ENCODE measurements around the gene PAX2.

PAX2 gene

DNA sequence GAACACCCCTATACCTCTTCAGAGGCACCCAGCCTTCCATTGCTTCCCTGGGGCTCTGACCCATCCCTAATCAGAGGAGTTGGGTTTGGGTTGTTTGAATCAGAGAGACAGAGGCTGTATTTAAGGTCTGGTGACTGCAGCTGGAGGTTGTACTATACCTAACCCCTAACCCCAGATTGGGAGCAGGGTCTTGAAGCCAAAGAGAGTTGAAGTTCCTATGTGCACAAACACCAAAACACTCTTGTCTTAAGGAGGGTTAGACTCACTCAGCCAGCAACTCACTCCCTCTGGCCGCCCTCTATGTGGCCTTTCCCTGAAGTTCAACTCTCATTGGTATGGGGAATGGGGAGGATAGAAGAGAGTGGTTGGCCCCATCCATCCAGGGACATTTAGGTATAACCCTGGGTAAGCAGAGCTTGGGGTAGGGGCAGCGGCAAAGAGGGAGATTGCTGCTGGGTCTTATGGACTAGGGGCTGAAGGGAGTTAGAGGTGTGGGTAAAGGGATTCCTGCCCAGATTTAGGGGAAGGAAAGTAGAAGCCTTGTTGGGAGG is 80.0 kb downstream of the PAX2 start:
- no peak for DNase-seq

DNA sequence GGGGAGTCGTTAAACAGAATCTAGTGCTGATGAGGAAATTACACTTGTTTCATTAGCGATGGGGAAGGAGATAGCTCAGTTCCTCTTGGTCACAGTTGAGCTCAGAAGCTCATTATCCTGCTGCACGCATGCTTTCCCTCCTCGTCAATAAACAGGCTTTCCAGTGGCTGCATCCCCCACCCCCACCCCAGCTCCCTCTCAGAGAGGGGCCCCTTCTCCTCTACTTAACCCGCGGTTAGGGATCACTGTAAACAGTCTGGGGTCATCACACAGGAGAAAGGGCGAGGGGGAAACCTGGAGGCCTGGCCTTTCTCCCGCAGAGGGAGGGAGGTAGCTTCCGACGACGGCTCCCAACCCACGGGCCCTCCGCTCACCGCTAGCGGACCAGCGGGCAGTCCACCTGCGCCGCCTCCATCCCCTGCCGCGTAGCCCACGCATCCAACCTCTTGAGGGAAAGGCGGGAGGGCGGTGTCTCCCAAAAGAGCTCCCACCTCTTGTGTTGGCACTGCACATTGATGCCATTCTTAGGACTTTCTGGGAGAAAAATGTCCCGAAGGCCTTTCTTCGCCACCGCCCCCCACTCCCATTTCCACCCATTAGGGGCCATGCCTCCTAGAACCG is 80.8 kb downstream of the PAX2 start:
- no peak for DNase-seq

DNA sequence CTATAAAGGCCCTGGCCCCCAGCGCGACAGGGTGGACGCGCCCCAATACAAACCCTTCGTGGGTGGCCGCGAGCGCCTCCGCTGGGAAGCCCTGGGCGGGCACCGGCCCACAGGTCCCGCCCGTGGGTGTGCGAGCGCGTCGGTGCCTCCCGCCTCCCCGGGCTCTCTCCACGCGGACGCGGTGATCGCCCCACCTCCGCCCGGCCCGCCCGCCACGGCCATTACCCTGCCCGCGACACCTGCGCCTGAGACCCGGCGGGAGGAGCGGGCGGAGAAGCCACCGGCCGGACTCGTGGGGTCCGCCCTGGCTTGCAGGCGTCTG is 81.2 kb downstream of the PAX2 start:
- no peak for DNase-seq

DNA sequence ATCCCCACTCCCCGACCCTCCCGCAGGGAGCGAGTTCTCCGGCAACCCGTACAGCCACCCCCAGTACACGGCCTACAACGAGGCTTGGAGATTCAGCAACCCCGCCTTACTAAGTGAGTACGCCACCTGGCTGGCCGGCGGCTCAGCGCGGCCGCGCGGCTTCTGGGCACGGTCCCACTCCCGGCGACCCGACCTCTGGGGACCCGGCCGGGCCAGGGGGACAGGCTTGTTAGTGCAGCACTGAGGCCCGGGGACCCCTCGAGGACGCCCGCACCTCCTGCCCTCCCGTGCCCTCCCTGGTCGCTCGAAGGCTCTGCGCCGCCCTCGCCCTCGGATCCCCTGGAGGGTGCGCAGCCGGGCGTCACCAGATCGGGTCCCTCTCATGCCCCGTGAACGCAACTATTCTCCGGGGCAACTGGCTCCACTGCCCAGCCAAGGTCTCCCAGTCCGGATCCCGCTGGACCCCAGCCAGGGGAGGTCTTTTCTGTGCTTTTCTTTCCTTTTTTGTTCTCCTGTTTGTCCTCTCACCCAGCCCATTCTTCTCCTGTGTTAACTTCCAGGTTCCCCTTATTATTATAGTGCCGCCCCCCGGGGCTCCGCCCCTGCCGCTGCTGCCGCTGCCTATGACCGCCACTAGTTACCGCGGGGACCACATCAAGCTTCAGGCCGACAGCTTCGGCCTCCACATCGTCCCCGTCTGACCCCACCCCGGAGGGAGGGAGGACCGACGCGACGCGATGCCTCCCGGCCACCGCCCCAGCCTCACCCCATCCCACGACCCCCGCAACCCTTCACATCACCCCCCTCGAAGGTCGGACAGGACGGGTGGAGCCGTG is 81.8 kb downstream of the PAX2 start:
- DNase-seq, result peak in 1 of 2 donors; percentile 27

DNA sequence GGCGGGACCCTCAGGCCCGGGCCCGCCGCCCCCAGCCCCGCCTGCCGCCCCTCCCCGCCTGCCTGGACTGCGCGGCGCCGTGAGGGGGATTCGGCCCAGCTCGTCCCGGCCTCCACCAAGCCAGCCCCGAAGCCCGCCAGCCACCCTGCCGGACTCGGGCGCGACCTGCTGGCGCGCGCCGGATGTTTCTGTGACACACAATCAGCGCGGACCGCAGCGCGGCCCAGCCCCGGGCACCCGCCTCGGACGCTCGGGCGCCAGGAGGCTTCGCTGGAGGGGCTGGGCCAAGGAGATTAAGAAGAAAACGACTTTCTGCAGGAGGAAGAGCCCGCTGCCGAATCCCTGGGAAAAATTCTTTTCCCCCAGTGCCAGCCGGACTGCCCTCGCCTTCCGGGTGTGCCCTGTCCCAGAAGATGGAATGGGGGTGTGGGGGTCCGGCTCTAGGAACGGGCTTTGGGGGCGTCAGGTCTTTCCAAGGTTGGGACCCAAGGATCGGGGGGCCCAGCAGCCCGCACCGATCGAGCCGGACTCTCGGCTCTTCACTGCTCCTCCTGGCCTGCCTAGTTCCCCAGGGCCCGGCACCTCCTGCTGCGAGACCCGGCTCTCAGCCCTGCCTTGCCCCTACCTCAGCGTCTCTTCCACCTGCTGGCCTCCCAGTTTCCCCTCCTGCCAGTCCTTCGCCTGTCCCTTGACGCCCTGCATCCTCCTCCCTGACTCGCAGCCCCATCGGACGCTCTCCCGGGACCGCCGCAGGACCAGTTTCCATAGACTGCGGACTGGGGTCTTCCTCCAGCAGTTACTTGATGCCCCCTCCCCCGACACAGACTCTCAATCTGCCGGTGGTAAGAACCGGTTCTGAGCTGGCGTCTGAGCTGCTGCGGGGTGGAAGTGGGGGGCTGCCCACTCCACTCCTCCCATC is 82.7 kb downstream of the PAX2 start:
- DNase-seq, result peak in 1 of 2 donors; percentile 30

DNA sequence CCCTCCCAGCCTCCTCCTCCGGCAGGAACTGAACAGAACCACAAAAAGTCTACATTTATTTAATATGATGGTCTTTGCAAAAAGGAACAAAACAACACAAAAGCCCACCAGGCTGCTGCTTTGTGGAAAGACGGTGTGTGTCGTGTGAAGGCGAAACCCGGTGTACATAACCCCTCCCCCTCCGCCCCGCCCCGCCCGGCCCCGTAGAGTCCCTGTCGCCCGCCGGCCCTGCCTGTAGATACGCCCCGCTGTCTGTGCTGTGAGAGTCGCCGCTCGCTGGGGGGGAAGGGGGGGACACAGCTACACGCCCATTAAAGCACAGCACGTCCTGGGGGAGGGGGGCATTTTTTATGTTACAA is 83.3 kb downstream of the PAX2 start:
- DNase-seq, result peak; percentile 16 to 33

DNA sequence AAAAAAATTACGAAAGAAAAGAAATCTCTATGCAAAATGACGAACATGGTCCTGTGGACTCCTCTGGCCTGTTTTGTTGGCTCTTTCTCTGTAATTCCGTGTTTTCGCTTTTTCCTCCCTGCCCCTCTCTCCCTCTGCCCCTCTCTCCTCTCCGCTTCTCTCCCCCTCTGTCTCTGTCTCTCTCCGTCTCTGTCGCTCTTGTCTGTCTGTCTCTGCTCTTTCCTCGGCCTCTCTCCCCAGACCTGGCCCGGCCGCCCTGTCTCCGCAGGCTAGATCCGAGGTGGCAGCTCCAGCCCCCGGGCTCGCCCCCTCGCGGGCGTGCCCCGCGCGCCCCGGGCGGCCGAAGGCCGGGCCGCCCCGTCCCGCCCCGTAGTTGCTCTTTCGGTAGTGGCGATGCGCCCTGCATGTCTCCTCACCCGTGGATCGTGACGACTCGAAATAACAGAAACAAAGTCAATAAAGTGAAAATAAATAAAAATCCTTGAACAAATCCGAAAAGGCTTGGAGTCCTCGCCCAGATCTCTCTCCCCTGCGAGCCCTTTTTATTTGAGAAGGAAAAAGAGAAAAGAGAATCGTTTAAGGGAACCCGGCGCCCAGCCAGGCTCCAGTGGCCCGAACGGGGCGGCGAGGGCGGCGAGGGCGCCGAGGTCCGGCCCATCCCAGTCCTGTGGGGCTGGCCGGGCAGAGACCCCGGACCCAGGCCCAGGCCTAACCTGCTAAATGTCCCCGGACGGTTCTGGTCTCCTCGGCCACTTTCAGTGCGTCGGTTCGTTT is 83.9 kb downstream of the PAX2 start:
- no peak for DNase-seq

DNA sequence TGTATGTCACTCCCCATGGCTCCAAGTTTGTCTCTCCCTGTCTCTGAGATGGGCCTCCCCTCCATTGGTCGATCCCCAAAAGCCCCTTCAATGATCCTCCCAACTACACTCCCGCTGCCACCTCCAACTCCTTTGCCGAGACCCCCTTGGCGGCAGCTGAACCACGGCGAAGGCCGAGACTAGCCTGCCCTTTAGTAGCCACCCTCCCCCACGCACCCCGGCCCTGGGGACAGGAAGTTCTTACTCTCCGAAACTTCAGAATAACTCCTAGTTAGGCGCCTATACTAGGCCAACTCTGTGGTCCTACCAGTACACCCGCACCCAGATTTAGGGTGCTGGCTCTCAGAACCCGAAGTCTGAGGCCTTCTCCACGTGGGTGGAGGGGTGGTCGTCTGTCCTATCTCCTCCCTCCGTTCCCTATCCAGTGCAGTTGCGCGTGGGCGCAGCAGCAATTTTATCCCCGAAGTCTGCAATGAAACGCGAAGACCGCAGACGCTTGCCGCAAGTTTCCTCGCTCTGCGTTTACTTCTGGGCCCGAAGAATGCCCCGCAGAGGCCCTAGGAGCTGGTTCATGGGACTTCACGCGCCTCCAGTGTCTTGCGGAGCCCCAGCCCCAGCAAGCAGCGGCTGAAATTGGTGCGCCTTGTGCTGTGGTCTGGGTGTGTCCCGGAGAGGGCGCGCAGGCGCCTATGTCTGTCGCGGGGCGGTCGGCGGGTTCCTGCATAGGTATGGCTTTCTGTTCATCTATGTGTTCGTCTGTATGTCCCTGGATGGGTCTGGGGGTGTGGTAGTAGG is 84.7 kb downstream of the PAX2 start:
- DNase-seq, result no peak

DNA sequence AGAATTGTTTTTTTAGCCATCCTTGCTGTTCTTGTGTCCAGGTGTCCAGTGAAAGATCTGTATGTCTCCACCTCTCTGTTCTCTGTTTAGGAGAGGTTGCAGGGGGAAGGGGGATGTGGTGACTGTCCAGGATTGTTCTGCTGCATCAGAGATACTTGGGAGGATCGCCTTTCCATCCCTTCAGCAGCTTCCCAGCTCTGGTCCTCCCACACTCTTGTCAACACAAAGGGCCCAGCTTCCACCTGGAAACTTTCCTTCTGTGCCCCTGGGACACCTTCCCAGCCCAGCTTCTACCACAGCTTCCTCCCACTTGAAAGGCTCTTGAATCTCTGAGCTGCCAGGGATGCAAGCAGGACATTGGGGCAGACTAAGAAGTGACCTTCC is 85.3 kb downstream of the PAX2 start:
- DNase-seq, result no peak

DNA sequence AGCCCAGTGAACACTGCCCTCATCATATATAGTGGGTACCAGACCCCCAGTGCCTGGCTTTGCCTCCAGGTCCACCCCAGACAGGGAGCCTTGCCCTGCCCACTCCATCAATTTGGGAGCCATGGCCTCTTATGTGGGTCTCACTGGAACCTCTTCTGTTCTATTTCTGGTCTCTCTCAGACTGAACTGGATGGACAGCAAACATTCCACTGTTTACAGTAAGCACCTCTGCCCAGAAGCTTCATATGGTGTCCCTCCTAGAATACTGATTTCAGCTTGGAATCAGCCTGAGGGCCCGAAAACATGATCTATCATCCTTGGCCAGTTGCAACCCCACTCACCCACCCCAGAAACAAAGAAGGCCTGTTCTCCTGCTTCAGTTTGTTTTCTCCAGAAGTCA is 86.4 kb downstream of the PAX2 start:
- no peak for DNase-seq

DNA sequence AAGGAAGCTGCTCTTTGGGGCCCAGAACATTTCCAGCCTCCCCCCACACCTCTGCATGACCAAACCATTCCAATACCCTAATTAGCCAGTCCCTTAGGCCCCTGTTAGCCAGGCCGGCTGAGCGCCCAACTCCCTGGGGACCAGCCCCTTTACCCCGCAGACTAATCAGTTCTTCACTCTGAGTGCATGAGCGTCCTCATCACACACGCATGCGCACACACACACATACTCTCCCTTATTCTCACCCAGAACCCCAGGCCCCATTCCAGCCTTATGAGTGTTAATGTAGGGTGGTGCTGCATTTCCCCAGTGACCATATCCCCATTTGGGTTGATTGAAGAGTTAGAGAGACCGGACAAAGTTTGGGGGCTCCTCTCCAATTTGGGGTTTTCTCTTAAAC is 90.4 kb downstream of the PAX2 start:
- DNase-seq, result no peak

DNA sequence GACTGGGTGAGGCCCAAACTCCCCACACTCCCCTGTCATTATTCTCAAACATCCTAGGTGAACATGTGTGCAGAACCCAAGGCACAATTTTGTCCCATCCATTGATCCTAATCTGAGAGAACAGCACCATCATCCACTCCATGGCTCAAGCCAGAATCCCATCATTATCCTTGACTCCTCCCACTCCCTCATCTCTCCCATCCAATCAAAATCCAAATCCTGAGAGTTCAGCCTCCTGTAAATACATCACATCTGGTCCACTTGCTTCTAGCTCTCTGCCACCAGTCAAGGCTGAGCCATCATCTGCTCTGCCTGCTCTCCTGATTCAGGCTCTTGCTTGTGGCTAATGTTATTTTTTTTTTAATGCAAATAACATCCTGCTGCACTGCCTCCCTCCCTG is 91.5 kb downstream of the PAX2 start:
- no peak for DNase-seq

DNA sequence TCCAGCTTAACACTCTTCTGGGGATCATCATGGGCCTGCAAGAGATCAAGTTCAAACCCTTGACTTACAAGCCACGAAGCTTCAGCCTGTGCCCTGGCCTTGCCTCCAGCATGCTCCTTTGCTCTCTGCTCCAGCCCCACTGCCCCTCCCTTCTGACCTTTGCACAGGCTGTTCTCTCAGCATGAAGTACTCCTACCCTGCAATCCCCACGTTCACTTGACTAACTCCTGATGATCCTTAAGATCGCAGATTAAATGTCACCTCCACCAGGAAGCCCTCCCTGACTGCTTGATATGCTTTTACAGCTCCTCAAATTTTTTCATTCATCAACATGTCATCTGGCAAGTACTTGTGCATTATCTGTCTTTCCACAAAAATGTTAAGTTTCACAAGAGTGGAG is 91.9 kb downstream of the PAX2 start:
- no peak for DNase-seq

DNA sequence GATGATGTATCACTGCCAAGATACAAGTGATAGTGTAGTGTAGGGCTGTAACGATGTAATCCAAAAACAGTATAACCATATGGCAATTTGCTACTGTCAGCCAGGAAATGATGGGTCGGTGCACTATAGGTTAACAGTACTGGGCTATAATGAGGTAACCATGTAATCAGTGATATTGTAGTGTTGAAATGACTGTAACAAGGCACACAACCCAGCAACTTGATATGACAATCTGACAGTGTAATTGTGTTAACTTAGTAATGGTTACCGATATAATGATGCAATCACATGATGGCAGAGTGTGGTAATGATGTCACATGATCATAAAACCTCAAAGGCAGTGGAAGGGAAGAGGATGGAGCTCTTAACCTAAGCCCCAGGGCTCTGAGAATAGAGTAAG is 93.6 kb downstream of the PAX2 start:
- no peak for DNase-seq

DNA sequence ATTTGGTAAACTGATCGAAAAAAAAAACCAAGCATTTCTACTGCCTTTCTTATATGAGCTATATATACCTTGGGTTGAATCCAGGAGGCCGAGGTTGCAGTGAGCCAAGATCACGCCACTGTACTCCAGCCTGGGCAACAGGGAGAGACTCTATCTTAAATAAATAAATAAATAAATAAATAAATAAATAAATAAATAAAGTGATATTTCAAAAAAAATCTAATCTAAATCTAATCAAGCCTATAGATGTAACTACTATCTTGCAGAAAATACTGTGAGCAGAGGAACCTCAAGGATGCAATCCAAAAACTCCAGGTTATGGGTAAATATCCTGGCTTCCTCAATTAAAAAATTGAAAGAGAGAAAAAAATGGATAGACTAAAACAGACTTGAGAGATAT is 96.1 kb downstream of the PAX2 start:
- no peak for DNase-seq

DNA sequence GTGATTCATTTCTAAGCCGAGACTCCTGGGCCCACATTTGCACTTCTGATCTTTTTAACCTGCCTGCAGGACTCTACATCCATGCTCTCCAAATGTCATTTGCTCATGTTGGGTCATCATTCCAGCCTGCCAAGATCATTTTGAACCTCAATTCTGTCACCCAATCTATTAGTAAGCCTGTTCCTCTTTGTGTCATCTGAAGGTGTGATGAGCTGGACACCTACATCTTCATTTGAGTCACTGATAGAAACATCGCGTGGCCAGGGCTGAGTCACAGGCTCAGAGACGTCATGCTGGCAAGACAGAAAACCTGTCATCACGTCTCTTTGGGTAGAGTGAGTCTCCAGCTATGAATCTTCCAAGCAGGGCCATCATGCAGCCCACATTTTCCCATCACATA is 102.1 kb downstream of the PAX2 start:
- DNase-seq, result no peak

DNA sequence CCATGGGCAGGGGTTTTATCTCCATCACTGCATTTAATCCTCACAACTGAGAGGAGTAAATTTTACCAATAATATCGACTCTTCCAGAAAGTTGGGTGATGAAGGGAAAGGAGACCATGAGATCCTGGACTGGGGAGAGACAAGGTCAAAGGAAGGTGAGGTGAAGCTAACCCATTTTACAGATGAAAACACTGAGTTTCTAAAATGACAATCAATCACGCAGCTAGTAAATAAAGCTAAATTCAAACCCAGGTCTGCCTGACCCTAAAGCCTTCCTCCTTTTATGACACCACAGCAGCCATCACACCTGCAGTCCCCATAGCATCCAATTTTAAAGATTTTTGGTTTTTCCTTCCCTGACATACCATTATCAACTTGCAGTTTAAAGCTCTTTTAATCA is 103.4 kb downstream of the PAX2 start:
- no peak for DNase-seq

DNA sequence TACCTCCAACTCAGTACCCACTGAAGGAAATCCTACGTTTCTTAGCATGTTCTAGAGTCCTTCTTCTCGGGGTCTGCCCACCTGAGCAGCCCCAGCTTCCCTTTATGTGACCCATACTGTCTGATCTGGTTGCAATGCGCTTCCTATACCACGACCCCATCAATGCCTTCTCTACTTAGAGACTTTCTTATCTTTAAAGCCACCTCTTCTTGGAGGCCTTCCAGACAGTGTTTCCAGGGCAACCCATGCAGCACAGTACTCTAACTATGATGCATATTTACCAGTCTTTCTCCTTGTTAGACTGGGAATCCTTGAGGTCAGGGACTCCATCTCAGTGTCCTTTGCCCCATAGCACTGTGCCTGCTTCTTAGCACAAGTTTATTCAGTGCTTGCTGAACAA is 112.9 kb downstream of the PAX2 start:
- DNase-seq, result no peak

DNA sequence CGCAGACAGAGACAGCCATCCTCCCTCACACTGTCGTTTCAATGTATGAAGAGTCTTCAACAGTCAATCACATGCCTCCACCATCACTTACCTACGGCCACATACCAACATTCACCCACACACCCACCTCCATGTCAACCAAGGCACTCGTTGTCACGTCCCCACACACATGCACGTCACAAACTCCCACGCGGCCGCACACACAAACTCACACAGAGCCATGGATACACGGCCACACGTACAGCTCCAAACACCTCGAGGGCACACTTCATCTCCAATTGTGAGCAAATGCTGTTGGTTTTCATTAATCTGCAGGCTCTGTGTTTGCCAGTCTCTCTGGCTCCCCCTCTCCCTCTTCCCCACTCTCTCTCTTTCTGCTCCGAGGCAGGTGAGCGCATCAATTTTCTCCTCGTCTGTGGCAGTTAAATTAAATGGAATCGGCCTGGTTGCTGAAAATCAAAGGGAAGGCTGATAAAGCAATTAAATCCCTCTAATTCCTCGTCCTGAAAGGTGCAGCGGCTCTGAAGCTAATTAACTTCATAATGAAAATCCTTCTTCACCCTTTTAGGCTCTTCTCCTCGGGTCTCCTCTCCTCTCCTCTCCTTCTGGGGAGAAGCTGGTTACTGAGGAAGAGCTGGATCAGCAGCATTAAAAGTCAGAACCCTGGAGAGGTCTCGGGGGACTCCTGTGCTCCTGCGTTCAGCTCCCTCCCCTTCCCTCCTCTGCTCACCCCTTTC is 113.5 kb downstream of the PAX2 start:
- DNase-seq, result no peak

DNA sequence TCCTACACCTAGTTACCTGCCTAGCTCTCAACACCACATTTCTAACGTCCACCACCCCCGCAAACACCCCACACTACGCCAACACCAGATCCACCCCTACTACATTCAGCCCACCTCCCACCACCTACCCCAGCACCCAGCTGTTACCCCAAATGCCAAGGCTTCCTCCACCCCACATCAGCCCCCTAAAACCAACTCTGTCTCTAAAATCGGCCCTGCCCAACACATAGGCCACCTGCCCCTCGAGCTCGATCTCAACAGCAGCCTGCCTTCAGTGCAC is 114.0 kb downstream of the PAX2 start:
- DNase-seq, result no peak

DNA sequence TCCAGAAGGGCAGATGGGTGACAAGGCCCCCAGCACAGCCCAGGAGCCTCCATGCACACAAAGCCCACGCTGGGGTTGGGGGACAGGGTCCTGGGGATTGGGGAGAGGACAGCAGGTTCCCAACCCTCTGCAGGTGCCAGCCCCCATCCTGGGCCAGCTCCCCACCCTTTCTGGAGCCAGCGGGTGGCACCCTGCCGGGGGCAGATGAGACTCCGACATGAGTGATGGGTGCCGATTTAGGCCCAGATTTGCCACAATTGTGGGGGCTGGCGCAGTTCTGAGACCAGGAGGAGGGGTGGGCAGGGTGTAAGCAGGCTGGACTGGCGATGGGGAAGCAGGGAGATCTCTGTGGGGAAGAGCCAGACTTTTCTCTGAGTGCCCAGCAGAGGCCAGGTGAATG is 118.1 kb downstream of the PAX2 start:
- no peak for DNase-seq
